ENCODE data around the gene STK24.

- no peak for TF ChIP-seq EZH2 (IDR thresholded peaks at IDR 0.05)
- no peak for TF ChIP-seq POLR2AphosphoS5 (IDR thresholded peaks at IDR 0.05; ENCODE audit: borderline replicate concordance, low read depth, low read length)
- TF ChIP-seq FOXP2 (optimal IDR thresholded peaks at IDR 0.05; ENCODE audit: control extremely low read depth, extremely low read length, insufficient read depth) = no peak
Measured at GRCh38 chr13:98473135-98473787, 103.6 kb downstream of the STK24 start.
